ENCODE data around the gene CAMTA1.
"Not testable (repeated sequence)": the region's sequence is repeated elsewhere in the genome, so short reads cannot be mapped to it uniquely, and the experiment has no call there.

CAMTA1 gene

DNA sequence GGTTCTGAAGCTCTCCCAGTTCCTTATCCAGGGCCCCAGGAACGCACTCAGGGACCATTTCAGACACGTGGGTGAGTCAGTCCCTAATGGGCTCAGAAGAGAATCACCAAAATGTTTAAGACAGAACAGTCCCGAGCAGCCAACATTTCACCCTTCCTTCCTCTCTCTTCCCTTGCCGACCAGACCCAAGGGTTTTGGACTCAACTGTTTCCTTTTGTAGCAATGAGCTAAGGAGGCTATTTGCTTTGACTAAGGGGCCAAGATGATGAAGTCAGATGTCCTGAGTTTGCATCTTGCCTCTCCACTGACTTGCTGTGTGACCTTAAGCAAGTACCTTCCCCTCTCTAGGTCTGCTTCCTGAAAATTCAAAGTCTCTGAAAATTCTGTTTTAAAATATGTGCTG is 513.5 kb downstream of the CAMTA1 start:
- DNase-seq = no peak

DNA sequence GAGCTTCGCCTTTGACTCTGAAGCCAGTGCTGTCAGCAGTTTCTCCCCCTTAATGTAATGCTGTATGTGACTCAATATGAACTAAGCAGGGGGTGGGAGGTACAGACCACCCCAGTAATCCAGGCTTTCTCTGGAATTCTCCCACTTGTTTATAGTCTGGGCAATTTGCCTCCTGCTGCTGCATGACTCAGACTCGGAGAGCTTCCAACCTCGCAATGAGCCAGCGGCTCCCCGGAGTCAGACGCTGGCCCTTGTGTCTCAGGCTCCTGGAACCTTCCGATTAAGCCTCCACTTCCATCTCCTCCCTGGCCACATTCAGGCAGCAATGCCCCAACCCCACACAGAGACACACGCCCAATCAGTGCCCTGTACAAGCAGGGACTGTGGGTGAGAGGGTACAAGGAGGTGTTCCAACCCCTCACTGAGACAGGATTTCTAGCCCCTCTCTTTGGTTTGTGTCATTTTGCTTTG is 514.1 kb downstream of the CAMTA1 start:
- no peak for DNase-seq

GRCh38 chr1:7299994-7300393 is 514.7 kb downstream of the CAMTA1 start:
- DNase-seq = no peak

DNA sequence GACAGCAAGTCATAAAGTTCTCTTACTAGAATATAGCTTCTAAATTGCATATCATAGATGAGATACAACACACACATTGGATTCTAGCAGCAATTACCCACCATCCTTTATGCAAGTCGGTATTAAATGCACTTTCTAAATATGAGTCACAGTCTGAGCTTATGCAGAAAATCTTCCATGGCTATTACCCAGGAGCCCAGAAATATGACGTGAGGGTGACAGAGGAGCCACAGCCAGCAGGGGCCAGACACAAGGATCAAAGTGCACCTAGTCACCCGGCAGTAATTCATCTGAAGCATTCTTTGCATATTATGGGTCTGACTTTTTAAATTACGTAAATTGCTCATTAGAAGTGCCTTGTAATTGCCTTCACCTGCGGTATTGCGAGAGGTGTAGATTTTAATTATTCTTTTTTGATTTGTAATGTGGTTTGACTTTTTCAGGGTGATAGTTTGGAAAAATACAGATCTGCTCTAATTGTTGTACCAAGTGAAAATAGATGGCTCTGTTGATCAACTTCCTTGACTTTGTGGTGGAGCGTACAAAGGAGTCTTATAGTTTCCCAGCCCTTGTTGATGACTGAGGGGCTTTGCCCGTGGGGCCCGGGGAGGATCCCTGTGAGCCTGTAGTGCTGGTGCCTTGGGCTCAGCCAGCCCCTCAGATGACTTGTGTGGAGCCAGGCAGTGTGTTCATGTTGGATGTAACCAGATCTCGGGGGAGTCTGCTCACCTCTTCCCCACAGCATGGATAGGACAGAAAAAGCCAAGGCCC is 515.8 kb downstream of the CAMTA1 start:
- DNase-seq = no peak

- no peak for DNase-seq
Observed at GRCh38 chr1:7301664-7301981, 516.4 kb downstream of the CAMTA1 start.

GRCh38 chr1:7302126-7302525 is 516.9 kb downstream of the CAMTA1 start:
- no peak for DNase-seq

- no peak for DNase-seq
Observed at GRCh38 chr1:7302873-7303272, 517.6 kb downstream of the CAMTA1 start.

- DNase-seq = no peak
Observed at GRCh38 chr1:7303554-7304317, 518.5 kb downstream of the CAMTA1 start.

DNA sequence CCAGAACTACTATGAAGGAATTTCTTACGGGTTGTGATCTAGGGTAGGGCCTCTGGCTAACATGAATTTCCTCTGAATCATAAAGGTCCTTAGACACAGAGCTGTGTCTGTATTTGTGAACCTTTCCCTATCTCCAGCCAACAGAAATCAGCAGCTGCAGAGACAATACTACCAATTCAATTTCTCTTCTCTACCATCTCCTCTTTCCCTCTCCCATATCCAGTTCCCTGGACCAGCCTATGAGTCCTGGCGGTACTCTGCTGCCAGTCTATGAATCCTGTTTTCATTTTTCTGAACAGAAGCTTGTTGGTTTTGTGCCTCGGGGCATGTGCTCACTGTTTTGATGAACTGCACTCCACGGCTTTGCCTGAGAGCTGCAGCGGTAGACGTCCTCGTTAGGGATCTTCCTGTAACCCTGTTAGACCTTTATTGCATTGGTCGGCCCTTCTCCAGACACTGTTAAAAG is 527.9 kb downstream of the CAMTA1 start:
- DNase-seq = no peak

DNA sequence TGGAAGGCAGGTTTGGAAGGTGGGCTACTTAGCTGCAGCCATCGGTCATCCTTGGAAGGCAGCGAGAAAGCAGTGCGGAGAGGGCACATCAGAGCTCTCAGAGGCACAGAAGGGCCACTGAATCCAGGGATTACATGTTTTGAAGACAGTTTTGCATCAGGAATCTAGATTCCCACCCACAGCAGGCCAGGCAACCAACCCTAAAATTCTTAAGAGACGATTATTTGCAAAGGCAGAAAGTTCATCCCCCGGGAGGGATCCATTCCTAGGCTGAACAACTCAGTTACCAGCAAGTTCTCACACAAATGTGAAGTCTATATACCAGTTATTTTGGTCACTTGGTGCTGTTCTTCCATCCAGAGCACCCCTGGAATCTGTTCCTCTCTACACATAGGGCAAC is 528.6 kb downstream of the CAMTA1 start:
- DNase-seq = no peak

DNA sequence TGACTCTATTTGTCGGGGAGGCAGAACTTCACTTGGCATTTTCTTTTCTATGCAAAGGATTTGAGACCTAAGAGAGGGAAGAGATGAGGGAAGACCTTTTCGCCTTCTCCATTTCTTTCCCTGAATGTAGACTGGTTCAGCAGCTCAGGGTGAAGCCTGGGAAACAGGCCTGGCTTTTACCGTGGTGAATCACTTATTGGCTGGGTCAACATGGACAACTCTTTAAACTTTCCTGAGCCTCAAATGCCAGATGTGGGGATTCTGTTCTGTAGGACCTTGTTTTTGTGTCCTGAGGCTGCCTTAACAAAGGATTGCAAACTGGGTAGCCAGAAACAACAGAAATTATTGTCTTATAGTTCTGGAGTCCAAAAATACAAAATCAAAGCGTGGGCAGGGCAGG is 530.1 kb downstream of the CAMTA1 start:
- DNase-seq = no peak

- no peak for DNase-seq
Observed at GRCh38 chr1:7315946-7316345, 530.7 kb downstream of the CAMTA1 start.

GRCh38 chr1:7317888-7318287 is 532.6 kb downstream of the CAMTA1 start:
- no peak for DNase-seq

DNA sequence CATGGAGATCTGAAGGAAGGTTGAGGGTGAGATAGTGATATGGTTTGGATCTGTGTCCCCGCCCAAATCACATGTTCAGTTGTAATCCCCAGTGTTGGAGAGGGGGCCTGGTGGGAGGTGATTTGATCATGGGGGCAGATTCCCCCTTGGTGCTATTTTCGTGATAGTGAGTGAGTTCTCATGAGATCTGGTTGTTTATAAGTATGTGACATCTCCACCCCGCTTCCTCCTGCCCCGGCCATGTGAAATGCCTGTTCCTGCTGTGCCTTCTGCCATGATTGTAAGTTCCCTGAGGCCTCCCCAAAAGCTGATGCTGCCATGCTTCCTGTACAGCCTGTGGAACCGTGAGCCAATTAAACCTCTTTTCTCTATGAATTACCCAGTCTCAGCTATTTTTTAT is 533.9 kb downstream of the CAMTA1 start:
- DNase-seq = no peak

DNA sequence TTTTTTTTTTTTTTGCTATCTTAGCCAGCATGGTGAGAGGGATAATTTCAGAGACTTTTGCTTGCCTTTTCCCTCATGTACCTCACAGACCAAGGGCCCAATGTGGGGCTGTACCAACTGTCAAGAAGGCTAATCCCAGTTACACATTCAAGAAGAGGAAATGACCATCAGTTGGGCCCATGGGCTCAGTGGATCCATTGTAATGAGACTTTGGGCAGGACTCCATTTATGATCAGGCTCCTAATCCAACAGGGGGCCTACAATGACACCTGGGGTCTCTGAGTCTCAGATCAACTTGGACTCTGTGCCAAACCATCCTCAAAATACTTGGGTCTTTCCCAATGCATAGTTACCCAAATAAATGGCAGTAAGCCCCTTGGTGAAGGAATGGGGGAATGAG is 535.4 kb downstream of the CAMTA1 start:
- no peak for DNase-seq

DNA sequence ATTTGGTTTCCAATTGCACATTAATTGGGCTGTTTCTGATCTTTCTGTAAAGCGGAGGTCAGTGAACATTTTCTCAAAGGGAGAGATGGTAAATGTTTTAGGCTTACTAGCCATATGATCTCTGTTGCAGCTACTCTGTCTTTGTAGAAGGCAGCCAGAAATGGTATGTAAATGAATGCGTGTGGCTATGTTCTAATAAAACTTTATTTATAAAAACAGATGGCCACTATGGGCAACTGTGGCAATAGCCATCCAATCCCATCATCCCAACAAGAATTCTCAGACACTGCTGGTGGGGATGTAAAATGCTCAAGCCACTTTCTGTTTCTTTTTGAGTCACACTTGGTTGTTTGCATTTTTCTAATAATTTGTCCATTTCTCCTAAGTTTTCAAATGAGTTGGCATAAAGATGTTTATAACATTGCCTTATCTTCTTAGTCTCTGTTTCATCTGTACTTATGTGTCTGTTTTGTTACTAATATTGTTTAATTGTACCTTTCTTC is 537.1 kb downstream of the CAMTA1 start:
- DNase-seq = no peak

GRCh38 chr1:7322912-7323311 is 537.7 kb downstream of the CAMTA1 start:
- DNase-seq = no peak

DNA sequence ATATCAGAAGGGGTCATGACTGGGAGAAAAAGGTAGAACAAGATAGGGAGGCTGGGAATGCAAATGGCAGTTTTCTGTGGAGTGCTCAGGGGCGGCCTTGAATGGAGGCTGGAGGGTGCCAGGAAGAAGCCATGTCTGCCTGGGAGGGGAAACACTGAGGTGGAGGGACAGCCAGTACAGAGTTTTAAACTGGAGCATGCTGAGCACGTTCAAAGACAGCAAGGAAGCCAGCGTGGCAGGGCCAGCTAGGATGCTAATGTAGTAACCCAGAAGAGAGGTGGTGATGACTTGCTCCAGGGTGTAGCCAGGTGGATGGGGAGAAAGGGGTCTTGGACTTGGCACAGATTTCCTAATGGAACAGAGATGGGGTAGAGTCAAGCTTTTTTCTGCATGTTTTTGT is 540.0 kb downstream of the CAMTA1 start:
- DNase-seq = no peak

DNA sequence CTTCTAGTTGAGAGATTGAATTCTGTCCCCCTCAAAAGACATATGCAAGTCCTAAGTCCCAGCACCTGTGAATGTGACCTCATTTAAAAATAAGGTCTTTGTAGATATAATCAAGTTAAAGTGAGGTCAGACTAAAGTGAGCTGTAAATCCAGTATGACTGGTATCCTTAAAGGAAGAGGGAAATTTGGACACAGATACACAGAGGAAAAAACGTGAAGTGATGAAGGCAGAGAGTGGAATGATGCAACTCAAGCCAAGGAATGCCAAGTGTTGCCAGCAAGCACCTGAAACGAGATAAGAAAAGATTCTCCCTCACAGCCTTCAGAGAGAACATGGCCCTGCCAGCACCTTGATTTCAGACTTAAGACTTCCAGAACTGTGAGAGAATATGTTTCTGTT is 541.1 kb downstream of the CAMTA1 start:
- DNase-seq = no peak

GRCh38 chr1:7327849-7328248 is 542.6 kb downstream of the CAMTA1 start:
- no peak for DNase-seq

DNA sequence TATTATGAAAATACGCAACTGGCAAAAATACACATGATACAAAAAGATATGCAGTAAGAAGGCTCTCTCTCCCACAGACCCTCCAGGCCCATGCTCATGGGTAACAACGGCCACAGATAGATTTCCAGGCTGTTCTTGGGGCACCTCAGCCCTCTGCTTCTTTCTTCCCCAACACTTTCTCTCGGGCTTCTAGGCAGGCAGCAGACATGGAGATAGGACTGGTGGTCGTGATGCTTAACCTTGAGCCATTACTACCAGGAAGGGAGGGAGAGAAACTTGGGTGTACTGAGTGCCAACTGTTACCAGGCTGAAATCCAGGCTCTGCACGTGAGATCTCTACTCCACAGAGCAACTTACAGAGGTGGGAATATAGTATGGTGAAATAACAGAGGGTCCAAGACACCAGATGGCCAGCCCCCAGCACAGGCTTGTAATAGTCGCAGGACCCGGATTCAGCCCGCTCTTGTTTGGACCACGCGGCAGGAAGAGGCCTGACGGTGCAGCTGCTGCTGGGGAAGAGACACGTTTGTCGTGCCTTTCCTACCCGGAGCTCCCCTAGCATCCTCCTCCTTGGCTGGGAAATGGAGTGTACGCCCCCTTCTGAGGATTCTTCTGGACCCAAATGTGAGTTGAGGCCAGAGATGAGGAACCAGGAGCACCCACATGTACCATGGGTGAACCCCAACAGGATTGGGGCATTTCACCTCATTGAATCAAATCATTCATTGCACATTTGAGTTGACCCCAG is 544.8 kb downstream of the CAMTA1 start:
- no peak for DNase-seq

DNA sequence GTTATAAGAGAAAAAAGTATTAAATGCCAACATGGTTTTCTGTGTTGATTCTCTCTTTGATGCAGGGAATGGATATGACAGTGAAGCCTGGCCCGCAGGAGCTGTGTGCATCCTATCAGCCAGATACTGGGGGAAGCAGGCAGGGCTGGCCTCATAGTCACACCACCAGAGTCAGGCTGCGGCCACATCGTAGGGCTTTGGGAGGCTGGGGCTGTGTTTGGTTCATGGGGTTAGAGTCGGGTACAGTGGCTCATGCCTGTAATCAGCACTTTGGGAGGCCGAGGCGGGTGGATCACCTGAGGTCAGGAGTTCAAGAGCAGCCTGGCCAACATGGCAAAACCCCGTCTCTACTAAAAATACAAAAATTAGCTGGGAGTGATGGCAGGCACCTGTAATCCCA is 545.5 kb downstream of the CAMTA1 start:
- DNase-seq = not testable (repeated sequence)

DNA sequence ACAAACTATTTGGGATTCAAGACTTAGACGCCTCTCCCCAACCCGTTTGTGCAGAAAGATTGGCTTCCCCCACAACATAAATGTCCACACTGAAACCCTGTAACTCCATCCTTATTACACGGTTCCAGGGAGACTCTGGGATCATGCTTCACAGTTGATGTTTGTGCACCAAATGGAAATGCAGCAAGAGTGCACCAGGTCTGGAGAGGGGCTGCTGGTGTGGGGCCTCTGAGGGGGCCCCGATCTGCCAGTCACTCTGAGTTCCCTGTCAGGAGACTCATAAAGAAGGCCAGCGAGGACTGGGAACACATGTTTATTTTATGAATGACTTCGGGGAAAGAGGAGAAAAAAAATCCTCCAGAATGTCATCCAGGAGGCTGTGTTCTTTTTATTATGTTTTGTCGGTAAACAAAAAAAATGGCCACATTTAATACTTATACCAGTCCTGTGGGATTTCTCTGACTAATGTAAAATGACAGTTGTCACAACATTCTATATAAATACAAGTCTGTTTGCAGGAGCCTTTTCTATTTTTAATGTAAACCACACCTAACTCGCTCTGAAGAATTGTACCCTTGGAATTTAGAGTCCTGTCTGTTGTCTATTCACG is 546.8 kb downstream of the CAMTA1 start:
- no peak for DNase-seq

All from NCI-H1105 (cell line).